Fibroblast of the aortic adventitia (primary cell): Measurements from ENCODE around the gene ACADS. TPM values are rescaled to one million over a fixed set of nuclear protein-coding genes. Genes with fewer than 3 reads are reported as not detected.

Source experiments
- DNase-seq: peaks from one replicate; pipeline ENCODE4 v3.0.0-alpha.2; 2010; ENCODE audit warnings: low read depth
- H3K4me3 ChIP-seq: 2 replicates; pipeline ENCODE4 v1.5.1; 2011; ENCODE audit warnings: low read depth, mild to moderate bottlenecking, control low read depth, low read length, moderate library complexity
- total RNA-seq: library from RNA; depleted of rRNA; stranded (reverse); fragments of >200 nt; gene quantifications from 2 replicates; pipeline ENCODE4 v1.2.3, GENCODE V29; 2012; ENCODE audit warnings: low replicate concordance
- TF ChIP-seq, protein P1 (sequence below): IDR thresholded peaks from 2 replicates; pipeline ENCODE4 v1.5.1; 2011; ENCODE audit warnings: mild to moderate bottlenecking, low read length, control low read depth, inconsistent platforms; ENCODE audit not compliant: insufficient read depth

ACADS gene
- total RNA-seq, 1 donor: 7.5 TPM

DNA sequence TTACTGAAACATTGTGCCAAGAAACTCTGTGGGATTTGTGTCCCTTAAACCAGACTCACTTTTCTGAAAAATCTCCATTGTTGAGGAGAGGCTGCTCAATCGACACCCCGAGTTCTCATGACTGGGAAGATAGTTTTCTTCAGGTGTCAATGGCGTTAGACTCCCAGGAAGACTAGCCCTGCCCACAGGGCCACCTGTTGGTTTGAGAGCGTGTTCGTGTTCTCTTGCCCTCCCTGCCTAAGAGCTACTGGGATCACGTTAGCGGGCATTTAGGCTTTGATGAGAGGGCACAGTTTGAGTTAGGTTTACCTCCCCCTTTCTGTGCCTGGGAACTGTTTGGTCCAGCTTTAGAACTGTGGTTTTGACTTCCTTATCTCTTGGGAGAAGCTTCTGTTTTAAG, 26.1 kb upstream of the ACADS start:
- H3K4me3 ChIP-seq: no peak overlapping the region
- no peak for DNase-seq
- TF ChIP-seq, protein P1, sequence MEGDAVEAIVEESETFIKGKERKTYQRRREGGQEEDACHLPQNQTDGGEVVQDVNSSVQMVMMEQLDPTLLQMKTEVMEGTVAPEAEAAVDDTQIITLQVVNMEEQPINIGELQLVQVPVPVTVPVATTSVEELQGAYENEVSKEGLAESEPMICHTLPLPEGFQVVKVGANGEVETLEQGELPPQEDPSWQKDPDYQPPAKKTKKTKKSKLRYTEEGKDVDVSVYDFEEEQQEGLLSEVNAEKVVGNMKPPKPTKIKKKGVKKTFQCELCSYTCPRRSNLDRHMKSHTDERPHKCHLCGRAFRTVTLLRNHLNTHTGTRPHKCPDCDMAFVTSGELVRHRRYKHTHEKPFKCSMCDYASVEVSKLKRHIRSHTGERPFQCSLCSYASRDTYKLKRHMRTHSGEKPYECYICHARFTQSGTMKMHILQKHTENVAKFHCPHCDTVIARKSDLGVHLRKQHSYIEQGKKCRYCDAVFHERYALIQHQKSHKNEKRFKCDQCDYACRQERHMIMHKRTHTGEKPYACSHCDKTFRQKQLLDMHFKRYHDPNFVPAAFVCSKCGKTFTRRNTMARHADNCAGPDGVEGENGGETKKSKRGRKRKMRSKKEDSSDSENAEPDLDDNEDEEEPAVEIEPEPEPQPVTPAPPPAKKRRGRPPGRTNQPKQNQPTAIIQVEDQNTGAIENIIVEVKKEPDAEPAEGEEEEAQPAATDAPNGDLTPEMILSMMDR: no peak

DNA sequence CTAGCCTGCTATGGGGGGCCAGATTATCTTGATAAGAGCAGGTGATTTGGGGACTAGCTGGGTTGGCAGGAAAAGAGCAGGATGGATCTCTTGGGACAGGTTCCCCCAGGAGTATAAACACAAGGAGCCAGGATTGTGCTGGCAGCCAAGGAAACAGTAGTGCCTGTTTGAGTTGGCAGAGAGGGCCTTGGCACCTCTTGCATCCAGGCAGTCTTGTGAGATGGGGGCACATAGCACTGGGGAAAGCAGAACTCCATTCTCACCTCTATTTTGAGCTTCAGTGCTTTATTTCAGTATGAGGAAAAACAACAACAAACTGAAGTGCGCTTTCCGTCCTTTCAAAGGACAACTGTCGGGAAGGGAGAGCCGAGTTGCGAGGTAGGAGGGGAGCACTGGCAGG, 24.7 kb upstream of the ACADS start:
- no peak for DNase-seq
- H3K4me3 ChIP-seq: no peak overlapping the region
- TF ChIP-seq, protein P1: no peak

DNA sequence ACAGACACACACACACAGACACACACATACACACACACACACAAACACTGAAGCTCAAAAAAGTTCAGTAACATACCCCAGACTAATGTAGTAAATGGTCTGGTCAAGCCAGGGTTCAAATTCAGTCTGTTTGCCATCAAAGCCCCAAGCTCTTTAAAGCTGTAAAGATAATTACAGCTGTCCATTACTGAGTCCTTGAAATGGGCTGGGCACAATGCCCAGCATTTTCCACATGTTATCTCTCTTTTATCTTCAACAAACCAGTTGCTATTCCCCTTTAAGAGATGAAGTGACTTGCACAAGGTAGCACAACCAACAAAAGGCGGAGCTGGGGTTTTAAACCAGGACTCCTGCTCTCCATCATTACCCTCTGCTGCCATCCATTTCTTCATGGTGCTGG, 23.0 kb upstream of the ACADS start:
- TF ChIP-seq, protein P1: no peak
- DNase-seq: no peak

DNA sequence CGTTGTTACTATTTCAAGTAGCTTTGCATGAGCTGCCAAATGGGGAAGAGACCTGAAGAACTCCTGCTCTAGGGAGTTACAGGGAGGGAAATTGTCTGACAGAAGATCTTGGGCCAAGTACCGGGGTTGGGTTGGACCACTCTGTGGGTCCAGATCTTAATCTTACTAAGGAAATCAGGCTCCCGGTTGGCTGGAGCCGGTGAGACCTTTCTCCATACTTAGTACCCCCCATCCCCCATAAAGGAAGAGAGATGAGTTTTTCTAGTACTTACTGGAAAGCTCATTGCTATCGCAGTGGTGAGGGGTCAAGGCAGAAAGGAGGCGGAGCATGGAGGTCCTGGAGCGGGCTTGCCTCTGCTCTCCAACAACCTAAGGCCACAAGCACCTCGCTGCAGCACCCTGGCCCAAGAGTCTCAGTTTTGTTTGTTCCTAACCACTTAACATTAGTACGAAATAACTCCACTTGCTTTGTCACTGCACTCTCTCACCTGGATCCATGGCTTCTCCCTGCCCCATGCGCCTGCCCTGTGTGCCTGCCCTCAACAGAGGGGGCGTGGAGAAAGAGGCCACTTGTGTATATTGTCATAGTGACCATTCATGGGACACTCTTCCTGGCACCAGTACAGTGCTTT, 22.2 kb upstream of the ACADS start:
- no peak for DNase-seq
- TF ChIP-seq, protein P1: no peak
- no peak overlapping the region for H3K4me3 ChIP-seq

More for the DNA sequence above, 23.0 kb upstream of the ACADS start:
- no peak overlapping the region for H3K4me3 ChIP-seq

DNA sequence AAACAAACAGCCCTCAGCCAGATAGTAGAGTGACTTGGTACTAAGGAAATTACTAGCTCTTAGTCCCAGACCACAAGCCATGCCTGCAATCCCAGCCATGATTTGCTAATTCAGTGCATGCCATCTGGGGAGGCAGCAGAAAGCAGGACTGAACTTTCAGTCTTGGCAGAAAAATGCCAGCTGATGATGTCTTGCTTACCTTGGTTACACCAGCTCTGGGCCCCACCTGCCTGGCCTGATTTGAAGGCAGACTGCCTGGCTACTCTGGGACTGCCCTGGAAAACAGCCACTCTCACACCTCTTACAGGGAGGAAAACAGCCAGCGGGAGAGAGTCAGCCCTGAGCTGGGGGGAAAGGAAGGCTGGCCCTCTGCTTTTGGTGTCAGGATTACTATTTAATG, 20.0 kb upstream of the ACADS start:
- no peak overlapping the region for H3K4me3 ChIP-seq
- no peak for DNase-seq
- TF ChIP-seq, protein P1: no peak

DNA sequence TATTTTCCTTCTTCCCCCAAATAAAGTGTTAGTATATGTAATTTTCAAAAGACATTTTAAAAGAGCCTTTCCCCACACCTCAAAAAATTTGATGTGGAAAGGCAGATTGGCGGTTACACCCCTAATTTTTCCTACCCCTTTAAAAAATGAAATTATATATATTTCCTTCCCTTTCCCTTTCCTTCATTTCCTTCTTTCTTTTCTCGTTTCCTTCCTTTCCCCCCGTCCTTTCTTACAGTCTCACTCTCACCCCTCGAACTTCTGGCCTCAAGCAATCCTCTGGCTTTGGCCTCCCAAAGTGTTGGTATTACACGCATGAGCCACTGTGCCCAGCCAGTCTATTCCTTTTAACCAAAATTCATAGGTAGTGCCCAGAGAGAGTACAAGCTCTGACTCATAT, 19.6 kb upstream of the ACADS start:
- TF ChIP-seq, protein P1: no peak
- no peak overlapping the region for H3K4me3 ChIP-seq
- no peak for DNase-seq

DNA sequence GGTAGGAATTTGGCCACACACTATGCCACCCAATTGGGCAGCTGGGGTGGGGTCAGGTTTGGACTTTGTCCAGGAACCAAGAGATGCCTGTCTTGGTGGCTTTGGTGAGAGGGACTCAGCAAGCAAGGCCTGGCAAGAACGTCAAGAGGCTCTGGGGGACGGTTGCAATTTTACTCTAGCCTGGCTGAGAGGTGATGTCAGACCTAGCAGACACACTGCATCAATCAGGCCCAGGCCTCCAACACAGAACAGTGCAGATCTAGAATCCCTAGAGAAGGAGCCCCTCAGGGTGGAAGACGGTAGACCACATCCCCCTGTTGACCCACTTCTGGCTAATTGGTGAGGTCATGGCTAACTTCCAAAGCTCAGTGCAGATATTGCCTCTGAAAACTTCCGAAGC, 17.0 kb upstream of the ACADS start:
- no peak for DNase-seq
- no peak overlapping the region for H3K4me3 ChIP-seq
- TF ChIP-seq, protein P1: no peak
